WERI-Rb-1 (cell line): ENCODE results near the gene LONP2.

Experiments used
- DNase-seq: peaks from one replicate; pipeline ENCODE4 v3.0.0-alpha.2; 2020
- H3K27ac ChIP-seq: fragments of 250-450 bp; sonication (Bioruptor Pico); 2 replicates; pipeline ENCODE4 v1.5.1; 2020; ENCODE audit warnings: mild to moderate bottlenecking, moderate library complexity
- H3K27me3 ChIP-seq: fragments of 250-450 bp; sonication (Bioruptor Pico); 2 replicates; pipeline ENCODE4 v1.5.1; 2021; ENCODE audit warnings: mild to moderate bottlenecking, low read depth, moderate library complexity; ENCODE audit not compliant: insufficient read depth, severe bottlenecking
- H3K36me3 ChIP-seq: fragments of 250-450 bp; sonication (Bioruptor Pico); 2 replicates; pipeline ENCODE4 v1.5.1; 2020; ENCODE audit warnings: mild to moderate bottlenecking, moderate library complexity
- H3K4me3 ChIP-seq: 2 replicates; pipeline ENCODE4 v1.5.1; 2011; ENCODE audit warnings: low read depth, mild to moderate bottlenecking, control low read depth, low read length
- H3K9me3 ChIP-seq: fragments of 250-450 bp; sonication (Bioruptor Pico); 2 replicates; pipeline ENCODE4 v1.5.1; 2021; ENCODE audit warnings: mild to moderate bottlenecking, moderate library complexity; ENCODE audit not compliant: severe bottlenecking
- CTCF ChIP-seq: IDR thresholded peaks from 2 replicates; pipeline ENCODE4 v1.5.1; 2011; ENCODE audit warnings: low read depth, mild to moderate bottlenecking, control low read depth, inconsistent platforms, low read length

Gene LONP2

DNA sequence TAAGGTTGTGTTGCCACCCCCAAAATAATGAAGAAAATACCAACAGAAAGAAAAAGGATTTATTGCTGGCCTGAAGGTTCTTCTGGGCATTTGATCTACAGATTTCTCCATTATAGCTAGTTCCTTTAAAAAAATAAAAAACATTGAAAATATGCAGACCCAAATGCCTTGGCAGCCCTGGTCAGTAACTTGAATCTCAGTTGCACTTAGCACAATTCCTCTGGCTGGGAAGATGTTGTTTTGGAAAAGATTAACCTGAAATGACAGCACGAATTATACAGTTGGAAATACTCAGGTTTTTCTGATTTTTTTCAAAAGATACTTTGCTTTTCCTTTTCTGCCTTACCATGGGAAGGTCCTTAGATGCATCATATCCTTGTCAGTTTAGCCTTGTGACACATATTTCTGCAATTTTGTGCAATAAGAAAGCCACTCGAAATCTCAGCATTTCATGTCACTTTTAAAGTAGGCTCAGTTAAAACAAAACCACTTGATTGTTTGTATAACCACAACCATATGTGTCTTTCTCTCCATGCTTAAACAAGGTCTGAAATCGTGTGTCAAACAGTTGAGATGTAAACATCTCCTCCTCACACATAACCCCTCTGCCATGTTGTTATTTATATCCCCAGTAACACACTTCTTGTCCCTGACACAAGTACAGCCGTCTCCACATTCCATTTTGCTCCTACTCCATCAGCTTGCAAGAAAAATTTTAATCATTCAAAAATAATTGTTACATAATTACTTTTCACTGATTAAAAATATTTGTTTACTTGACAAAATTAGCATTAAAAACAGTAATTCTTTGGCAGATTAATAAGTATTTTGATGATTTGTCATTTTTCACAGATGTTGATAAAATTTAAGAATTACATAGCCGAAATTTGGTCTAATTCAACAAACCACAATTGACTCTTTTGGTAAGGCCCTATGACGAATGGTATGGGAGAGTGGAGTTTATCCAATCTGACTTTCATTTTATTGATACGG, 80.0 kb downstream of the LONP2 start:
- H3K27ac ChIP-seq, result no peak overlapping the region
- no peaks in the 10 kb centered on the region for H3K27me3 ChIP-seq
- H3K9me3 ChIP-seq, result no peaks in the 10 kb centered on the region
- no peak for TF ChIP-seq CTCF
- DNase-seq, result no peak
- H3K4me3 ChIP-seq, result no peak overlapping the region
- no peaks in the 10 kb centered on the region; the same call in none of the 2 replicates for H3K36me3 ChIP-seq

GRCh38 chr16:48326915-48327314, 82.8 kb downstream of the LONP2 start:
- H3K9me3 ChIP-seq, result no peaks in the 10 kb centered on the region
- H3K27me3 ChIP-seq, result no peaks in the 10 kb centered on the region
- no peak overlapping the region for H3K4me3 ChIP-seq
- H3K27ac ChIP-seq, result no peak overlapping the region
- DNase-seq, result no peak
- no peaks in the 10 kb centered on the region; the same call in 1 of the 2 replicates for H3K36me3 ChIP-seq
- no peak for TF ChIP-seq CTCF

- Histone ChIP-seq H3K27ac (no peak overlapping the region), H3K27me3 (no peaks in the 10 kb centered on the region), H3K36me3 (peaks cover 5% of the 10 kb centered on the region; the same call in 1 of the 2 replicates), H3K9me3 (no peaks in the 10 kb centered on the region), H3K4me3 (no peak overlapping the region)
- no peak for TF ChIP-seq CTCF
- DNase-seq, result no peak
Observed at GRCh38 chr16:48329138-48329537, 85.0 kb downstream of the LONP2 start.

GRCh38 chr16:48330189-48330840, 86.2 kb downstream of the LONP2 start:
- H3K4me3 ChIP-seq, result no peak overlapping the region
- peaks cover 16% of the 10 kb centered on the region for H3K36me3 ChIP-seq
- no peak for DNase-seq
- H3K27ac ChIP-seq, result no peak overlapping the region
- no peaks in the 10 kb centered on the region for H3K9me3 ChIP-seq
- no peak for TF ChIP-seq CTCF
- no peaks in the 10 kb centered on the region for H3K27me3 ChIP-seq

DNA sequence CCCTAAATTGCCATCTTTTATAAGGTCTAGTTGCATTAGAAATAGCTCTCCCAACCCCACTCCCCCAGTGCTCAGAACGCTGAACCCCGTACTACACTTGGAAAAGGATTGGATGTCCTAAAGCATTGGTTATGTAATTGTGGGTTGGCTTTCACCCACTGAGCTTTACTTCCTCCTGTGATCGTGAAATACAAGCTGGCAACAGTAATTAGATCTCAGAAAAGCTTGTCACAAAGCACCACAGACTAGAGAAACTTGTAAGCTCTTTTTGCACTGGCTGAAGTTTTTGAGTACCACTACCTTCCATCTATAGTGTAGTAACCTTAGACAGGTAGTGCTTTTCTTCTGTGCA, 86.7 kb downstream of the LONP2 start:
- no peaks in the 10 kb centered on the region for H3K27me3 ChIP-seq
- H3K9me3 ChIP-seq, result no peaks in the 10 kb centered on the region
- no peak overlapping the region for H3K27ac ChIP-seq
- no peak overlapping the region for H3K4me3 ChIP-seq
- no peak for TF ChIP-seq CTCF
- H3K36me3 ChIP-seq, result peaks cover 21% of the 10 kb centered on the region
- DNase-seq, result no peak
